ENCODE measurements around the gene ILK.

DNA sequence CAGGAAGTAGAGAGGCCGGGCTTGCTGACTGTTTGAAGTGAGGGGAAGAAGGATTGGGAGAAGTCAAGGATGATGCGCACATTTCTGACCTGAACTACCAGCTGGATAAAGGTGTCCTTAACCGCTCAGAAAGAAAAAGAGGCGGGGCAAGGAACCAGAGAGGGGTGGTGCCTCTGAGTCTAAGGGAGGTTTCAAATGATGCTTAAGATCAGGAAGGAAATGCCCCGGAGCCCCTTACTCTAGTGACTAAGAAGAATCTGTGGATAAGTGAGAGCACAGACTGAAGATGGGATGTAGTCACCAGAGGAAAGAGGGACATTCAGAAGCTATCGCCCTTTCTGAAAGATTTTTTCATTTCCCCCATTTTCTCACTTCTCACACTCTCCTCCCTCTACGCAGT lies 39.4 kb downstream of the ILK start:
- TF ChIP-seq, protein P1, sequence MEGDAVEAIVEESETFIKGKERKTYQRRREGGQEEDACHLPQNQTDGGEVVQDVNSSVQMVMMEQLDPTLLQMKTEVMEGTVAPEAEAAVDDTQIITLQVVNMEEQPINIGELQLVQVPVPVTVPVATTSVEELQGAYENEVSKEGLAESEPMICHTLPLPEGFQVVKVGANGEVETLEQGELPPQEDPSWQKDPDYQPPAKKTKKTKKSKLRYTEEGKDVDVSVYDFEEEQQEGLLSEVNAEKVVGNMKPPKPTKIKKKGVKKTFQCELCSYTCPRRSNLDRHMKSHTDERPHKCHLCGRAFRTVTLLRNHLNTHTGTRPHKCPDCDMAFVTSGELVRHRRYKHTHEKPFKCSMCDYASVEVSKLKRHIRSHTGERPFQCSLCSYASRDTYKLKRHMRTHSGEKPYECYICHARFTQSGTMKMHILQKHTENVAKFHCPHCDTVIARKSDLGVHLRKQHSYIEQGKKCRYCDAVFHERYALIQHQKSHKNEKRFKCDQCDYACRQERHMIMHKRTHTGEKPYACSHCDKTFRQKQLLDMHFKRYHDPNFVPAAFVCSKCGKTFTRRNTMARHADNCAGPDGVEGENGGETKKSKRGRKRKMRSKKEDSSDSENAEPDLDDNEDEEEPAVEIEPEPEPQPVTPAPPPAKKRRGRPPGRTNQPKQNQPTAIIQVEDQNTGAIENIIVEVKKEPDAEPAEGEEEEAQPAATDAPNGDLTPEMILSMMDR (IDR thresholded peaks at IDR 0.05; ENCODE audit: low read length), result no peak
- no peak for TF ChIP-seq EZH2 (IDR thresholded peaks at IDR 0.05; ENCODE audit: borderline replicate concordance, low read length)
